Head of caudate nucleus (tissue), 42 donors: Measurements from ENCODE around the gene DNAJC5.

Experiments
- DNase-seq, 42 donors: peaks; one replicate each; pipeline versions ENCODE4 v3.0.0 to v3.0.0-alpha.2; 2020 to 2021; ENCODE audit warnings: mixed read lengths in 7 of 42
- intact Hi-C: fragments of 100-400 bp; cut with DNase I; formaldehyde crosslinking; loops from one replicate; pipeline ENCODE4 v1.15.0; 2022

Gene DNAJC5

GRCh38 chr20:63980806-63981728 lies 86.1 kb downstream of the DNAJC5 start, which contains the start of gene PRPF6:
Gene PRPF6 (plus strand): TSS chr20:63981132. CDS start chr20:63981246, 114 bp downstream.
- intact Hi-C loops = no loop called here
- peak; percentile 91 to 98 (median 96) for DNase-seq

- intact Hi-C loops = no loop called here
- DNase-seq = no peak
Measured at GRCh38 chr20:63982937-63983336, 88.0 kb downstream of the DNAJC5 start.
